HEK293T (cell line): ENCODE results near the gene SLC16A4.

Source experiments
- ARNT ChIP-seq: fragments of 450-650 bp; IDR thresholded peaks from 2 replicates; pipeline ENCODE4 v1.6.1; 2017; ENCODE audit warnings: mild to moderate bottlenecking
- BHLHE40 ChIP-seq: fragments of 450-650 bp; IDR thresholded peaks from 2 replicates; pipeline ENCODE4 v1.6.1; 2016; ENCODE audit warnings: mild to moderate bottlenecking, moderate library complexity, borderline replicate concordance
- CTBP1 ChIP-seq: fragments of 450-650 bp; IDR thresholded peaks from 2 replicates; pipeline ENCODE4 v1.6.1; 2016; ENCODE audit warnings: borderline replicate concordance
- ELF4 ChIP-seq: fragments of 450-650 bp; IDR thresholded peaks from 2 replicates; pipeline ENCODE4 v1.6.1; 2017; ENCODE audit warnings: antibody characterized with exemption
- FOXK2 ChIP-seq: fragments of 450-650 bp; IDR thresholded peaks from 2 replicates; pipeline ENCODE4 v1.6.1; 2016; ENCODE audit warnings: mild to moderate bottlenecking
- PKNOX1 ChIP-seq: fragments of 450-650 bp; IDR thresholded peaks from 2 replicates; pipeline ENCODE4 v1.6.1; 2016
- SP1 ChIP-seq: fragments of 450-650 bp; IDR thresholded peaks from 2 replicates; pipeline ENCODE4 v1.6.1; 2017
- SUZ12 ChIP-seq: fragments of 450-650 bp; IDR thresholded peaks from 2 replicates; pipeline ENCODE4 v1.6.1; 2016; ENCODE audit warnings: mild to moderate bottlenecking

DNA sequence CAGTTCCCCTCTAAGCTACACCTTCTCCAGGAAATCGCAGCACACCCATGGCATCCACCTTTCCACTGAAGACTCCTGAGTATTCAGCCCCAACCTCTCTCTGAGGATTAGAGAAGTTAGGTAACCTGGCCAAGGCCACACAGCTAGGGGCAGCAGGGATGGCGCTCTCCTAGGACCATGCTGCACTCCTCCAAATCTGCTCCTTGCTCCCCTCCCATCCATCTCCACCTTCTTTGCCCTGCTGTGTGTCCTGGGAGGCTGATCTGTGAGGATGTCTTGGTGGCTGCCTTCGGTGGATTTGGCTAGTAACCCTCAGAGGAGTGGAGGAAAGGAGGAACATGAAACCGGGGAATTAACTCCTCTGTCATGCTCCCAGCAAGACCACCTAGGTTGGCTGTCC lies 40.1 kb upstream of the SLC16A4 start:
- no peak for TF ChIP-seq PKNOX1
- no peak for TF ChIP-seq BHLHE40
- TF ChIP-seq SUZ12: no peak
- no peak for TF ChIP-seq SP1
- TF ChIP-seq ELF4: no peak
- TF ChIP-seq ARNT: no peak
- TF ChIP-seq CTBP1: no peak
- no peak for TF ChIP-seq FOXK2
